ENCODE results near the gene SIPA1.
"Not testable (repeated sequence)": the region's sequence is repeated elsewhere in the genome, so short reads cannot be mapped to it uniquely, and the experiment has no call there.

SIPA1 gene

DNA sequence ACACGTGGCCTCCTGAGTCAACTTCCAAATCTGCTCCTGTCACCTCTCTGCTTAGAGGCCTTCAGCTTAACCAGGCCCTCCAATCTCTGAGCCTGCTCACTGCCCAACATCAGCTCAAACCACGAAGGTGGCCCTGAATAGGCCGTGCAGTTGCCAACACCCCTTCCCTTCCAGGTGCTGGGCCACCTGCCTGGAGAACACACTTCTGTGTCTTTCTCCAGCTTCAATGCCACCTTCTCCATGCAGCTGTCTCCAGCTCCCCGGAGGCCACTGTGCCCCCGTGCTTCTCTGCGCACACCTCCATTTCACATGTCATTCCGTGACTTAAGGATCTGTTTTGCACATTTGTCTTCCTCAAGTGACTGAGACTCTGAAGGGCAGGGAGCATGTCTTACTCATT, 19.5 kb downstream of the SIPA1 start:
- no peak overlapping the region for H3K27ac ChIP-seq (ENCODE audit: low read depth, low read length)
- peaks cover 12 to 17% of the 10 kb centered on the region in 2 experiments for H3K4me1 ChIP-seq (ENCODE audit: control insufficient read depth in 1 of 2, insufficient read depth in 2 of 2, low read length in 2 of 2)
- H3K79me2 ChIP-seq (ENCODE audit: control insufficient read depth, insufficient read depth, low read length, poor library complexity) = peaks cover 8% of the 10 kb centered on the region
- H4K91ac ChIP-seq (ENCODE audit: low read depth, low read length) = no peak overlapping the region
- peaks cover 13% of the 10 kb centered on the region for H3K79me1 ChIP-seq (ENCODE audit: low read length)
- H2AK5ac ChIP-seq (ENCODE audit: low read length) = no peak overlapping the region
- no peak overlapping the region for H3K14ac ChIP-seq (ENCODE audit: low read length)
- H3K4me2 ChIP-seq (ENCODE audit: low read length) = no peak overlapping the region
- H2BK120ac ChIP-seq (ENCODE audit: insufficient read depth, low read length, poor library complexity) = no peak overlapping the region
- no peak overlapping the region for H2AFZ ChIP-seq (ENCODE audit: insufficient read depth, low read length, poor library complexity)
- no peak overlapping the region for H2BK12ac ChIP-seq (ENCODE audit: low read length)
- no peak for DNase-seq
- H3K18ac ChIP-seq (ENCODE audit: low read length) = no peak overlapping the region
- H3K9me3 ChIP-seq (ENCODE audit: insufficient read depth, low read depth, low read length) = no peaks in the 10 kb centered on the region
- no peak overlapping the region for H3K23ac ChIP-seq (ENCODE audit: low read length)
- peak overlapping the region; percentile 45 for H3K4me3 ChIP-seq (ENCODE audit: low read depth, low read length)
- no peak overlapping the region for H3K4ac ChIP-seq (ENCODE audit: low read depth, low read length)
- WGBS (ENCODE audit: extremely low coverage, insufficient coverage, insufficient read length) = no CpG with 5 or more reads among the region's 7 CpGs
- no peak overlapping the region for H2BK5ac ChIP-seq (ENCODE audit: low read depth, low read length, poor library complexity)
- H3K27me3 ChIP-seq (ENCODE audit: insufficient read depth, low read length) = no peaks in the 10 kb centered on the region
- no peak overlapping the region for H4K12ac ChIP-seq (ENCODE audit: low read depth, low read length)
- H4K8ac ChIP-seq (ENCODE audit: low read depth, low read length) = no peak overlapping the region
- no peak overlapping the region for H3K9ac ChIP-seq (ENCODE audit: low read length)
- peaks cover 59 to 74% of the 10 kb centered on the region in 2 experiments for H3K36me3 ChIP-seq (ENCODE audit: control insufficient read depth in 1 of 2, insufficient read depth in 2 of 2, low read length in 2 of 2)

DNA sequence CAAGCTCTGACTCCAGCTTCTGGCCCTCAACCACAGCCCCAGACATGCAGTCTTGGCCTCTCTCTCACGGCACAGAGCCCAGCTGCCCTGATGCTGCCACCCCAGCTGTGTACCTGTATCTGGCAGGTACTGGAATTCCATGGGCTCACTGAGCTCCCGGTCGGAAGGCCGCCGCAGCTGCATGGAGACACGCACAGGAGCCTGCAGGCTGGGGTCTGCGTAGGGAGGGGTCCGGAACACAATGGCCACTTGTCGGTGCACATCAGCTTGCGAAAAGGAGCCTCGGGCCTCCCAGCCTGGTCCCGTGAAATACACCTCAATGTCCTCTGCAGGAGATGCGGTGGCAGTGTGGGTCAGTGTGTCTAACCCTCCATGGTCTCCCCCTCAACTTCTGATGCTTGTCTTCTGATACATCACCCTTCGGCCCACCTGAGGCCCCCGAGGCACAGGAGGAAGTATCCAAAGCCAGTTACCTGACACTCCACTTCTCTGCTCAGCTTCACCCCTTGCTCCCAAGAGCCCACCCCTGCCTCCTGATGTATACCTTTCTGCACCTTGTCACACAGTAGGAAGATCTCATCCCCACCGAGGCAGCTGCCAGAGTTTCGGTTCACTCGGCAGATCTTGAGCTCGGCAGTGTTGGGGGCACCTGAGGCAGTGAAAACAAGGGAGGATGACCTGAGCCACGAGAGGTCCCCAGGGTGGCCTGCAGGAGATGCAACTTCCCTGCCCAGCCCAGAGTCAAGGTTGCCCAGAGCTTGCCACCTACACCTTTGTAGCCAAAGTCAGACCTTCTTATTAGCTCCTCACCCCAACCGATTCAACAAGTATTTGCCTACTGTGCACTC, 20.5 kb downstream of the SIPA1 start:
- Histone ChIP-seq H3K79me2 (ENCODE audit: control insufficient read depth, insufficient read depth, low read length, poor library complexity) (peaks cover 13% of the 10 kb centered on the region), H4K91ac (ENCODE audit: low read depth, low read length) (no peak overlapping the region), H3K79me1 (ENCODE audit: low read length) (peaks cover 12% of the 10 kb centered on the region), H4K12ac (ENCODE audit: low read depth, low read length) (no peak overlapping the region), H2AK5ac (ENCODE audit: low read length) (no peak overlapping the region), H2BK5ac (ENCODE audit: low read depth, low read length, poor library complexity) (no peak overlapping the region), H3K36me3 (ENCODE audit: control insufficient read depth in 1 of 2, insufficient read depth in 2 of 2, low read length in 2 of 2) (peaks cover 59 to 74% of the 10 kb centered on the region in 2 experiments), H3K4me1 (ENCODE audit: control insufficient read depth in 1 of 2, insufficient read depth in 2 of 2, low read length in 2 of 2) (peaks cover 9 to 12% of the 10 kb centered on the region in 2 experiments), H3K4ac (ENCODE audit: low read depth, low read length) (no peak overlapping the region), H3K27ac (ENCODE audit: low read depth, low read length) (no peak overlapping the region), H2AFZ (ENCODE audit: insufficient read depth, low read length, poor library complexity) (no peak overlapping the region), H3K23ac (ENCODE audit: low read length) (no peak overlapping the region), H3K4me3 (ENCODE audit: low read depth, low read length) (no peak overlapping the region), H3K27me3 (ENCODE audit: insufficient read depth, low read length) (no peaks in the 10 kb centered on the region), H4K8ac (ENCODE audit: low read depth, low read length) (no peak overlapping the region), H3K9ac (ENCODE audit: low read length) (no peak overlapping the region), H3K14ac (ENCODE audit: low read length) (no peak overlapping the region), H2BK120ac (ENCODE audit: insufficient read depth, low read length, poor library complexity) (no peak overlapping the region), H3K9me3 (ENCODE audit: insufficient read depth, low read depth, low read length) (no peaks in the 10 kb centered on the region), H2BK12ac (ENCODE audit: low read length) (no peak overlapping the region), H3K18ac (ENCODE audit: low read length) (no peak overlapping the region), H3K4me2 (ENCODE audit: low read length) (no peak overlapping the region)
- DNase-seq = no peak
- no CpG with 5 or more reads among the region's 21 CpGs for WGBS (ENCODE audit: extremely low coverage, insufficient coverage, insufficient read length)

DNA sequence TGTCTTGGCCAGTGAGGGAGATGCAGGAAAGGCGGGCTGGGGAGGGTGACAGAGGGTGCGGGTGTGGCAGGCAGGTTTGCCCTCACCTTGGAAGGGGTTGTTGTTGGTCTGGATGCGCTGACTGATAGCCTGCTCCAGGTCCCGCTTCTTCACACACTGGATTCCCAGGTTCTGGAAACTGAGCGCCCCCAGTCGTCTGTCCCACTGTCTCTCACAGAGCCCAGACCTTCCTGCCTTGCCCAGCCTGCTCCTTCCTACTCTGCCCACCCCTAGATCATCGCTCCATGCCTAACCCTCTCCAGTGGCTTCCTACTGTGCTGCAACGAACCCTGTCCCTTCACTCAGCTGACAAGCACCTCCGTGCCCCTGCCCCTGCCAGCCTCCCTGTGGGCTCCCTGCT, 22.1 kb downstream of the SIPA1 start:
- Histone ChIP-seq H2BK120ac (ENCODE audit: insufficient read depth, low read length, poor library complexity) (no peak overlapping the region), H2BK12ac (ENCODE audit: low read length) (no peak overlapping the region), H3K27me3 (ENCODE audit: insufficient read depth, low read length) (no peaks in the 10 kb centered on the region), H4K8ac (ENCODE audit: low read depth, low read length) (no peak overlapping the region), H3K18ac (ENCODE audit: low read length) (no peak overlapping the region), H3K14ac (ENCODE audit: low read length) (no peak overlapping the region), H3K79me1 (ENCODE audit: low read length) (peaks cover 15% of the 10 kb centered on the region), H3K23ac (ENCODE audit: low read length) (no peak overlapping the region), H3K4me3 (ENCODE audit: low read depth, low read length) (no peak overlapping the region), H3K4ac (ENCODE audit: low read depth, low read length) (no peak overlapping the region), H3K36me3 (ENCODE audit: control insufficient read depth in 1 of 2, insufficient read depth in 2 of 2, low read length in 2 of 2) (peaks cover 47 to 59% of the 10 kb centered on the region in 2 experiments), H4K91ac (ENCODE audit: low read depth, low read length) (no peak overlapping the region), H2AK5ac (ENCODE audit: low read length) (no peak overlapping the region), H3K9ac (ENCODE audit: low read length) (no peak overlapping the region), H4K12ac (ENCODE audit: low read depth, low read length) (no peak overlapping the region), H3K9me3 (ENCODE audit: insufficient read depth, low read depth, low read length) (no peaks in the 10 kb centered on the region), H3K4me1 (ENCODE audit: control insufficient read depth in 1 of 2, insufficient read depth in 2 of 2, low read length in 2 of 2) (peaks cover 5 to 9% of the 10 kb centered on the region in 2 experiments), H3K27ac (ENCODE audit: low read depth, low read length) (no peak overlapping the region), H2BK5ac (ENCODE audit: low read depth, low read length, poor library complexity) (no peak overlapping the region), H3K4me2 (ENCODE audit: low read length) (no peak overlapping the region), H2AFZ (ENCODE audit: insufficient read depth, low read length, poor library complexity) (no peak overlapping the region), H3K79me2 (ENCODE audit: control insufficient read depth, insufficient read depth, low read length, poor library complexity) (peaks cover 14% of the 10 kb centered on the region)
- no CpG with 5 or more reads among the region's 9 CpGs for WGBS (ENCODE audit: extremely low coverage, insufficient coverage, insufficient read length)
- DNase-seq = no peak

DNA sequence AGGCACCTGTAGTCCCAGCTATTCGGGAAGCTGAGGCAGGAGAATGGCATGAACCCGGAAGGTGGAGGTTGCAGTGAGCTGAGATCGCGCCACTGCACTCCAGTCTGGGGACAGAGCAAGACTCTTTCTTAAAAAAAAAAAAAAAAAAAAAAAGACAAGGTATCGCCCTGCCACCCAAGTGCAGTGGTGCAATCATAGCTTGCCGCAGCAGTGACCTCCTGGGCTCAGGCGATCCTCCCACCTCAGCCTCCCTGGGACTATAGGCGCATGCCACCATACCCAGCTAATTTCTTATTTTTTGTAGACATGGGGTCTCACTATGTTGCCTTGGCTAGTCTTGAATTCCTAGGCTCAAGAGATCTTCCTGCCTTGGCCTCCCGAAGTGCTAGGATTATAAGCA, 23.0 kb downstream of the SIPA1 start:
- not testable (repeated sequence) for H3K18ac ChIP-seq (ENCODE audit: low read length); H2AFZ ChIP-seq (ENCODE audit: insufficient read depth, low read length, poor library complexity); H4K8ac ChIP-seq (ENCODE audit: low read depth, low read length); H4K12ac ChIP-seq (ENCODE audit: low read depth, low read length); H4K91ac ChIP-seq (ENCODE audit: low read depth, low read length); H3K27ac ChIP-seq (ENCODE audit: low read depth, low read length); H3K23ac ChIP-seq (ENCODE audit: low read length); H3K14ac ChIP-seq (ENCODE audit: low read length); H3K4me1 ChIP-seq (ENCODE audit: control insufficient read depth in 1 of 2, insufficient read depth in 2 of 2, low read length in 2 of 2); H2BK5ac ChIP-seq (ENCODE audit: low read depth, low read length, poor library complexity); H2BK12ac ChIP-seq (ENCODE audit: low read length); H3K4me2 ChIP-seq (ENCODE audit: low read length); H3K4ac ChIP-seq (ENCODE audit: low read depth, low read length); H2BK120ac ChIP-seq (ENCODE audit: insufficient read depth, low read length, poor library complexity); H3K9me3 ChIP-seq (ENCODE audit: insufficient read depth, low read depth, low read length); H3K9ac ChIP-seq (ENCODE audit: low read length); H2AK5ac ChIP-seq (ENCODE audit: low read length); DNase-seq; H3K27me3 ChIP-seq (ENCODE audit: insufficient read depth, low read length); H3K4me3 ChIP-seq (ENCODE audit: low read depth, low read length)
- H3K79me1 ChIP-seq (ENCODE audit: low read length) = peaks cover 15% of the 10 kb centered on the region
- H3K36me3 ChIP-seq (ENCODE audit: control insufficient read depth in 1 of 2, insufficient read depth in 2 of 2, low read length in 2 of 2) = peaks cover 38 to 50% of the 10 kb centered on the region in 2 experiments
- H3K79me2 ChIP-seq (ENCODE audit: control insufficient read depth, insufficient read depth, low read length, poor library complexity) = peaks cover 14% of the 10 kb centered on the region
- no CpG with 5 or more reads among the region's 9 CpGs for WGBS (ENCODE audit: extremely low coverage, insufficient coverage, insufficient read length)
